GM08714 (cell line): ENCODE results near the gene SSR4.
"Not testable (repeated sequence)": the region's sequence is repeated elsewhere in the genome, so short reads cannot be mapped to it uniquely, and the experiment has no call there.

ENCODE experiments used
- H3K4me3 ChIP-seq: fragments of 200-500 bp; sonication (Bioruptor generic); 2 replicates; pipeline ENCODE4 v1.5.1; 2014; ENCODE audit warnings: mild to moderate bottlenecking, low read length, inconsistent platforms
- ZNF274 ChIP-seq: IDR thresholded peaks from 2 replicates; pipeline ENCODE4 v1.6.1; 2012; ENCODE audit warnings: mild to moderate bottlenecking, low read depth, low read length

Gene SSR4

GRCh38 chrX:153802513-153803045 is 8.1 kb downstream of the SSR4 start:
- TF ChIP-seq ZNF274, result no peak
- no peak overlapping the region for H3K4me3 ChIP-seq

GRCh38 chrX:153803211-153804099 is 9.0 kb downstream of the SSR4 start:
- H3K4me3 ChIP-seq, result no peak overlapping the region
- no peak for TF ChIP-seq ZNF274

GRCh38 chrX:153804100-153804595 is 9.7 kb downstream of the SSR4 start:
- no peak overlapping the region for H3K4me3 ChIP-seq
- no peak for TF ChIP-seq ZNF274

DNA sequence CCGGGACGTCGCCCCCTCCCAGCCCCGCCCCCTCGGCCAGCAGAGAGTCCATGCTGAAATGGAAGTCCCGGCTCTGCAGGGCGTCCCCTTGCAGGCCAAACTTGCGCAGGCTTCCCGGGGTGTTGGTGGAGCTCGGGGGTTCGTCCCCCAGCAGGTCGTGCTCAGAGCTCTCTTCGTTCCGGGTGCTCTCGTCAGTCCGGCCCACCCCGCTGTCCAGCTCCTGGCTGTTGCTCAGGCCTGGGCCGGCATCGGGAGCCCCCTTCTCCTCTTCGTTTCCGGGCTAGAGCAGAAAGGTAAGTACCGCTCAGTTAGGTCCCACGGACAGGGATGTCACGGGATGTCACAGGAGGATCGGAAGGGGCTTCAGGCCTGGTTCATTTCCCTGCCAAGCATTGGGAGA is 10.2 kb downstream of the SSR4 start:
- TF ChIP-seq ZNF274, result no peak
- H3K4me3 ChIP-seq, result no peak overlapping the region

DNA sequence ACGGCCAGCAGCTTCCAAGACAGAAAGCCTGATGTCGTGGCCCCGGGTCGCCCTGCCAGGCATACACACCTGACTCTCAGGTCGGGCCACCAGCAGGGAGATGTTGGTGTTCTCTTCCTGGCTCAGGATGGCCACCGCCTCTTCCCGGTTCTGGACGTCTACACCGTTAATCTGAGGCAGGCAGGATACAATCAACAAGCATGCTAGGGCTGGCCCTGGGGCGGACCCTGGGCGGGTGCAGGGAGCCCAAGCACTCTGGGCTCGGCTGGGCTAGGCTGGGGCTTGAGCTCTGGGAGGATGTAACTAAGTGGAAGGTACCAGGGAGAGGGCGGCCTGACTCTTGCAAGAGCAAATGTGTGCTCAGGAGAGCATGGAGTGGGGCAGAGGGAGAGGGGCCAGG is 11.0 kb downstream of the SSR4 start:
- no peak overlapping the region for H3K4me3 ChIP-seq
- TF ChIP-seq ZNF274, result no peak

GRCh38 chrX:153806999-153807575 is 12.6 kb downstream of the SSR4 start:
- no peak overlapping the region for H3K4me3 ChIP-seq
- TF ChIP-seq ZNF274, result no peak

GRCh38 chrX:153807976-153808375 is 13.5 kb downstream of the SSR4 start:
- H3K4me3 ChIP-seq, result no peak overlapping the region
- no peak for TF ChIP-seq ZNF274

GRCh38 chrX:153812220-153812619 is 17.8 kb downstream of the SSR4 start:
- TF ChIP-seq ZNF274, result no peak
- no peak overlapping the region for H3K4me3 ChIP-seq

GRCh38 chrX:153813161-153813560 is 18.7 kb downstream of the SSR4 start:
- TF ChIP-seq ZNF274, result no peak
- H3K4me3 ChIP-seq, result no peak overlapping the region

GRCh38 chrX:153814591-153815315 is 20.3 kb downstream of the SSR4 start:
- TF ChIP-seq ZNF274, result no peak
- no peak overlapping the region for H3K4me3 ChIP-seq

GRCh38 chrX:153816831-153817690 is 22.6 kb downstream of the SSR4 start:
- TF ChIP-seq ZNF274, result no peak
- no peak overlapping the region for H3K4me3 ChIP-seq

GRCh38 chrX:153818064-153818463 is 23.6 kb downstream of the SSR4 start:
- H3K4me3 ChIP-seq, result not testable (repeated sequence)

GRCh38 chrX:153818571-153819383 is 24.3 kb downstream of the SSR4 start:
- no peak for TF ChIP-seq ZNF274
- no peak overlapping the region for H3K4me3 ChIP-seq
